RWPE1 (cell line): Measurements from ENCODE around the gene VPS35.

Experiments used
- CTCF ChIA-PET: fragments of 350-600 bp; sonication (Branson Sonifier 250); formaldehyde crosslinking; extraction: SDS; loops from one replicate; lab custom pipeline; 2021; lab: Yijun Ruan, JAX
- POLR2A ChIA-PET: fragments of 400-600 bp; formaldehyde crosslinking; extraction: SDS; loops from one replicate; lab custom pipeline; 2020; ENCODE audit warnings: antibody characterized with exemption; ENCODE audit not compliant: low non-redundant PET; lab: Yijun Ruan, JAX
- DNase-seq: peaks from one replicate; pipeline ENCODE4 v3.0.0; 2012; ENCODE audit warnings: low spot score
- H3K27ac ChIP-seq: fragments of 450-650 bp; 2 replicates; pipeline ENCODE4 v1.5.1; 2017
- CTCF ChIP-seq: fragments of 450-650 bp; conservative IDR thresholded peaks from 2 replicates; pipeline ENCODE4 v1.5.1; 2017; ENCODE audit warnings: low read depth, mild to moderate bottlenecking

The VPS35 gene

DNA sequence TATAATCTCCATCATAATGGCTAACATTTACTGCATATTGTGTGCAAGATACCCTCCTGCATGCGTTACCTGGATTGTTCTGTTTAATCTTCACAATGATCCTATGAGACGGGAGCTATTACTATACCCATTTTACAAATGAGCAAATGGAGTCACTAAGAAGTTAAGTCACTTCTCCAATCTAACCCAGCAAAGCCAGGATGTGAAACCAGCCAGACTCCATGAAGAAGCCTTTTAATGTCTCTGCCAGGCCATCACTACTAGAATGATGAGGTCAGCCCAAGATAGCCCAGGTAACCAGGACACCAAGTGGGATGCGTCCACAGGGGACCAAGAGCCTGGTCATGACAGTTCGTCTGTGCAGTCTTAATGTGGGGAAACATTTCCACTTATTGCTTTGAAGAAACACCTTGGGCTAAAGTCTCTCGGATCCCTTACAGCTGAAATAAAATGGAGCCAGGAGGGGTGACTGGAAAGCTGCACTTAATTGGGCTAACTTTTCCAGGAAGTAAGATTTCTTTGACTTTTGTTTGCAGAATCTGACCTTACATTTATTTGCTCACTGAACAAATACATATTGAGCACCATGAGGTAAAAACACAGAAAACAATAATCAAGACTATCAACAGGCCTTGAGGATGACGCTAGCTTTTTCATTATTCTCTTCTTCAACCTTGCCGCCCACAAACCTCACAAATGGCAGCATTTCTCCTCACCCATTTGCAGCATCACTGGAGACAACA lies 66.9 kb downstream of the VPS35 start:
- TF ChIP-seq CTCF, result no peak
- CTCF ChIA-PET, result no interaction called here
- no peak overlapping the region for H3K27ac ChIP-seq
- DNase-seq, result no peak
- POLR2A ChIA-PET, result no interaction called here

- DNase-seq, result peak; percentile 97
- no peak for TF ChIP-seq CTCF
- CTCF ChIA-PET, result no interaction called here
- H3K27ac ChIP-seq, result peak within 1 kb of the TSS; percentile 77
- POLR2A ChIA-PET, result no interaction called here
Measured at GRCh38 chr16:46621006-46621933, 67.7 kb downstream of the VPS35 start, which contains the start of gene SHCBP1. Gene SHCBP1 (minus strand): TSS chr16:46621379. CDS start chr16:46621359, 20 bp downstream.

GRCh38 chr16:46620266-46621005 lies 68.5 kb downstream of the VPS35 start:
- no peak for TF ChIP-seq CTCF
- H3K27ac ChIP-seq, result peak overlapping the region; percentile 77
- CTCF ChIA-PET, result no interaction called here
- POLR2A ChIA-PET, result no interaction called here
- no peak for DNase-seq

DNA sequence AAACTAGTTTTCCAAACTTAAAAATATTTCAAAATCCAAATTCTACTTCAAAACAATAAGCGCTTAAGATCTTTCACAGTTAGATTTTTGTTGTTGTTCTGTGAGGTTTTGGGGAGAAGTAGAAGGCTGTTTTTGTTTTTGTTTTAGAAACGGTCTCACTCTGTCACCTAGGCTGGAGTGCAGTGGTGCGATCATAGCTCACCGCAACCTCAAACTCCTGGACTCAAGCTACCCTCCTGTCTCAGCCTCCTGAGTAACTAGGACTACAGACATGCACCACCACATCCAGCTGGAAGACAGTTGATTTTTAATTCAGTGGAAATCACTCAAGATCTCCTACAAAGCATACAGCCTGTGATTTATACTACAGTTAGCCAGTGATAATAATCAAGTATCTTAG lies 70.5 kb downstream of the VPS35 start:
- H3K27ac ChIP-seq, result no peak overlapping the region
- TF ChIP-seq CTCF, result no peak
- DNase-seq, result no peak
- ChIA-PET CTCF (no interaction called here), POLR2A (no interaction called here)

DNA sequence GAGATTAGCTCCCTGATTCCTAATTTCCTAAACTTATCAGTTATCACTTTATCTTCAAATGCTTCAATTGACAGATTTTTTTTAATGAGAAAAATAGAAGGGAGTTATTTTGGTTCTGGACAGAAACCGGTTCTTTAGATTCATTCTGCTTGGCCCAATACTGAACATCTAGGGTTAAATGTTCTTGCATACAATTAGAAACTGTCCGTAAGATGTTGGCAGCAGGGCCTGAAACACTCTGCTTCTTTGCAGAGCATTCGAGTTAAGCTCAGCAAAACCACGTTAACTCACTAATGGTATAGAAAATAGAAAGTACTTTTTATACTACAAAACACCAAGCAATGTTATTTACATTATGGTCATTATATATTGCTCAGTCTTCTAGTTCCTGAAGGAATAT lies 75.0 kb downstream of the VPS35 start:
- POLR2A ChIA-PET, result no interaction called here
- no peak for DNase-seq
- H3K27ac ChIP-seq, result no peak overlapping the region
- no peak for TF ChIP-seq CTCF
- CTCF ChIA-PET, result no interaction called here

GRCh38 chr16:46613352-46613751 lies 75.6 kb downstream of the VPS35 start:
- ChIA-PET POLR2A (no interaction called here), CTCF (interaction anchor here (0.7 kb wide), 2 partner anchors 46 to 73 kb away, joined by 3 read pairs; no protein-coding TSS in a partner anchor)
- DNase-seq, result no peak
- H3K27ac ChIP-seq, result no peak overlapping the region
- no peak for TF ChIP-seq CTCF
